Thyroid gland (tissue), 4 donors: Measurements from ENCODE around the gene RP2. TPM values are rescaled to one million over a fixed set of nuclear protein-coding genes. Genes with fewer than 3 reads are reported as not detected.
A peak's percentile ranks its signal among the peaks of the same experiment; 100 is the strongest.

Experiments
- DNase-seq, 2 donors: peaks; one replicate each; pipeline ENCODE4 v3.0.0-alpha.2; 2019
- H3K27ac ChIP-seq, 3 donors: fragments of 200-600 bp; sonication (generic); 1 replicate in 2 of 3; 2 replicates in 1 of 3; pipeline ENCODE4 v1.5.1; 2016 to 2019; ENCODE audit warnings: mild to moderate bottlenecking in 1 of 3, moderate library complexity in 1 of 3
- H3K27me3 ChIP-seq: fragments of 200-600 bp; sonication (generic); one replicate; pipeline ENCODE4 v1.5.1; 2019
- H3K36me3 ChIP-seq, 2 donors: fragments of 200-600 bp; sonication (generic); one replicate each; pipeline ENCODE4 v1.5.1; 2016 to 2019
- H3K4me1 ChIP-seq, 2 donors: fragments of 200-600 bp; sonication (generic); one replicate each; pipeline ENCODE4 v1.5.1; 2017 to 2019
- H3K4me3 ChIP-seq, 3 donors: fragments of 200-600 bp; sonication (generic); replicated peaks in 1 of 3; 1 replicate in 2 of 3; 2 replicates in 1 of 3; pipeline ENCODE4 v1.5.1; 2016; ENCODE audit warnings: mild to moderate bottlenecking in 1 of 3
- H3K9me3 ChIP-seq: fragments of 200-600 bp; sonication (generic); one replicate; pipeline ENCODE4 v1.5.1; 2017
- POLR2A ChIP-seq, 2 donors: fragments of 450-650 bp; IDR thresholded peaks; one replicate each; pipeline ENCODE4 v1.6.1; 2017; ENCODE audit warnings: antibody characterized with exemption in 2 of 2, mild to moderate bottlenecking in 2 of 2, moderate library complexity in 1 of 2
- WGBS, 2 donors: methylation state at CpG; one replicate each; pipeline ENCODE4 v1.1.5; 2017; 5-methylcytosine and 5-hydroxymethylcytosine counted together
- intact Hi-C: fragments of 100-400 bp; cut with DNase I; formaldehyde crosslinking; loops from one replicate; pipeline ENCODE4 v1.15.1; 2023
- total RNA-seq, 4 donors: library from RNA; depleted of rRNA; stranded (reverse); fragments of >200 nt; gene quantifications; one replicate each; pipeline ENCODE4 v1.2.3, GENCODE V29; 2016
- TF ChIP-seq, protein P1 (sequence below), 6 experiments: fragments of 200-600 bp in 3 of 6; fragments of 450-650 bp in 3 of 6; sonication (generic) in 3 of 6; IDR thresholded peaks; one replicate each; pipeline ENCODE4 v1.5.1; 2016 to 2019; ENCODE audit warnings: antibody characterized with exemption in 6 of 6, mild to moderate bottlenecking in 2 of 6, inconsistent platforms in 1 of 6, moderate library complexity in 1 of 6

Gene RP2
- total RNA-seq, 4 donors from 2014 or later = 7.5 to 12.9 (median 10.1) TPM

DNA sequence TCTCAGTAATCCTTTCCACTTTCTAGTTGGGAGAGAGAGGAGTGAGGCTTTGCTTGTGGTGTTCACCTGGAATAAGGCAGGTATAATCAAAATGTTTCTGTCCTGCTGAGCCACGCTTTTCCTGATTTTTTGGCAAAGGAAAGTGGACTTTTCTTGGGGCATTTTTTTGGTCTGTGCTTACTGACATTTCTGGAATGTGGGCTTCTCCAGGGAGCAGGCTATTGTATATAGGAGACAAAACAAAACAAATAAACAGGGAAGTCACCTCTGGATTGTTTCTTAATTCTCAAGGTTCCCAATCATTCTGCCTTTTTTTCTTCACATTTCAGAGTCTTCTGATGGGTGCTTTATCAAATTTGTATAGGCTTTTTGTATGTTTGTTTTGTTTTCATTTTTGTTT, 25.7 kb upstream of the RP2 start:
- WGBS, 2 donors = 10 to 44% methylated on average over 1 of the region's 1 CpG
- Histone ChIP-seq H3K27ac (no peak overlapping the region), H3K4me1 (no peaks in the 10 kb centered on the region), H3K27me3 (no peaks in the 10 kb centered on the region), H3K4me3 (no peak overlapping the region), H3K9me3 (no peaks in the 10 kb centered on the region), H3K36me3 (no peaks in the 10 kb centered on the region)
- intact Hi-C loops = no loop called here
- DNase-seq = no peak
- TF ChIP-seq POLR2A (IDR thresholded peaks at IDR 0.05) = no peak
- TF ChIP-seq, protein P1, sequence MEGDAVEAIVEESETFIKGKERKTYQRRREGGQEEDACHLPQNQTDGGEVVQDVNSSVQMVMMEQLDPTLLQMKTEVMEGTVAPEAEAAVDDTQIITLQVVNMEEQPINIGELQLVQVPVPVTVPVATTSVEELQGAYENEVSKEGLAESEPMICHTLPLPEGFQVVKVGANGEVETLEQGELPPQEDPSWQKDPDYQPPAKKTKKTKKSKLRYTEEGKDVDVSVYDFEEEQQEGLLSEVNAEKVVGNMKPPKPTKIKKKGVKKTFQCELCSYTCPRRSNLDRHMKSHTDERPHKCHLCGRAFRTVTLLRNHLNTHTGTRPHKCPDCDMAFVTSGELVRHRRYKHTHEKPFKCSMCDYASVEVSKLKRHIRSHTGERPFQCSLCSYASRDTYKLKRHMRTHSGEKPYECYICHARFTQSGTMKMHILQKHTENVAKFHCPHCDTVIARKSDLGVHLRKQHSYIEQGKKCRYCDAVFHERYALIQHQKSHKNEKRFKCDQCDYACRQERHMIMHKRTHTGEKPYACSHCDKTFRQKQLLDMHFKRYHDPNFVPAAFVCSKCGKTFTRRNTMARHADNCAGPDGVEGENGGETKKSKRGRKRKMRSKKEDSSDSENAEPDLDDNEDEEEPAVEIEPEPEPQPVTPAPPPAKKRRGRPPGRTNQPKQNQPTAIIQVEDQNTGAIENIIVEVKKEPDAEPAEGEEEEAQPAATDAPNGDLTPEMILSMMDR (IDR thresholded peaks at IDR 0.05) = no peak

DNA sequence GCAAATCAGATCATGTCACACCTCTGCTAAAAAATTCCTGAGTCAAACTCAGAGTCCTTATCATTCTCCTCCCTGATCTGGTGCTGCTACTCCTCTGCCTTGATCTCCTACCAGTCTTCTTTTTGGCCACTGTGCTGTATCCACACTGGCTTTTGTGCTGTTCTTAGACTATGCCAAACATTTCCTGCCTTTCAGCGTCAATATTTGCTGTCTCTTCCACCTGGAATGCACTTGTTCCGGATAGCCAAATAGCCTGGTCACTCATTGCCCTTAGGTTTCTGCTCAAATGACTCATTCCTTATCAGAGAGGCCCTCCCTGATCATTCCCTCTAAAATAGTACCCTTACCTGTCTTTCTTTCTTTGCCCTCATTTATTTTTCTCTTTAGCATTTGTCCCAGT, 24.4 kb upstream of the RP2 start:
- no peaks in the 10 kb centered on the region for H3K4me1 ChIP-seq
- no peak overlapping the region for H3K27ac ChIP-seq
- no peaks in the 10 kb centered on the region for H3K27me3 ChIP-seq
- WGBS, 2 donors = 62 to 70% methylated on average over 2 of the region's 2 CpGs
- H3K9me3 ChIP-seq = no peaks in the 10 kb centered on the region
- no peak overlapping the region for H3K4me3 ChIP-seq
- no peak for DNase-seq
- intact Hi-C loops = no loop called here
- no peaks in the 10 kb centered on the region for H3K36me3 ChIP-seq
- TF ChIP-seq POLR2A (IDR thresholded peaks at IDR 0.05) = no peak
- TF ChIP-seq, protein P1 (IDR thresholded peaks at IDR 0.05) = no peak

- Histone ChIP-seq H3K4me3 (no peak overlapping the region), H3K9me3 (no peaks in the 10 kb centered on the region), H3K27ac (no peak overlapping the region), H3K27me3 (no peaks in the 10 kb centered on the region), H3K36me3 (no peaks in the 10 kb centered on the region), H3K4me1 (no peaks in the 10 kb centered on the region)
- no peak for TF ChIP-seq POLR2A (IDR thresholded peaks at IDR 0.05)
- TF ChIP-seq, protein P1 (IDR thresholded peaks at IDR 0.05) = no peak
- 93% methylated on average over 6 to 7 of the region's 7 CpGs for WGBS, 2 donors
- DNase-seq = no peak
- intact Hi-C loops = no loop called here
These were observed 21.9 kb upstream of the RP2 start for GRCh38 chrX:46814966-46815365.

DNA sequence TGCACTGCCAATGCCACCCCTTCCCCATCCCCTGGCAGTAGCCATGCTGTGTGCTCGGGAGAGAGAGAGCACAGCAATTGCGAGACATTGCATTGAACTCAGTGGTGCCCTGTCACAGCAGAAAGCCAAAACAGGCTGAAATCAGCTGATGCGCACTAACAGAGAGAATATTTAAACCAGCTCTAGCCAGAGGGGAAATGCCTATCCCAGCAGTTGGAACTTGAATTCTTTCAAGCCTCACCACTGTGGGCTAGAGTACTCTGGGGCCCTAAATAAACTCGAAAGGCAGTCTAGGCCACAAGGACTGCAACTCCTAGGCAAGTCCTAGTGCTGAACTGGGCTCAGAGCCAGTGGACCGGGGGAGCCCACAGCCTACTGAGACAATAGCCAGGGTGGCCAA, 17.7 kb upstream of the RP2 start:
- intact Hi-C loops = no loop called here
- 57 to 75% methylated on average over 4 of the region's 5 CpGs for WGBS, 2 donors
- DNase-seq = peak; percentile 40 to 41
- no peaks in the 10 kb centered on the region for H3K9me3 ChIP-seq
- no peaks in the 10 kb centered on the region for H3K4me1 ChIP-seq
- no peaks in the 10 kb centered on the region for H3K27me3 ChIP-seq
- H3K27ac ChIP-seq = no peak overlapping the region
- H3K4me3 ChIP-seq = no peak overlapping the region
- TF ChIP-seq, protein P1 (IDR thresholded peaks at IDR 0.05) = no peak
- no peaks in the 10 kb centered on the region for H3K36me3 ChIP-seq

GRCh38 chrX:46820391-46821100, 16.3 kb upstream of the RP2 start:
- H3K36me3 ChIP-seq = no peaks in the 10 kb centered on the region
- intact Hi-C loops = no loop called here
- no peaks in the 10 kb centered on the region for H3K27me3 ChIP-seq
- TF ChIP-seq, protein P1 (IDR thresholded peaks at IDR 0.05) = no peak
- H3K4me3 ChIP-seq = no peak overlapping the region
- no peaks in the 10 kb centered on the region for H3K4me1 ChIP-seq
- H3K27ac ChIP-seq = no peak overlapping the region
- no peak for DNase-seq
- no peaks in the 10 kb centered on the region for H3K9me3 ChIP-seq
- 93 to 94% methylated on average over 2 to 4 of the region's 4 CpGs for WGBS, 2 donors
